Right lung (tissue), 5 donors: ENCODE measurements around the gene LLPH. TPM values are rescaled to one million over a fixed set of nuclear protein-coding genes. Genes with fewer than 3 reads are reported as not detected.

ENCODE experiments used
- DNase-seq, 2 donors: peaks; one replicate each; pipeline ENCODE4 v3.0.0-alpha.2; 2013
- polyA plus RNA-seq, 5 donors: library from polyadenylated mRNA; unstranded; fragments of 120-200 nt; gene quantifications; one replicate each; pipeline versions ENCODE4 v1.2.1 to v1.2.3, GENCODE V29; 2013; ENCODE audit warnings: inconsistent platforms in 1 of 5, low replicate concordance in 1 of 5; ENCODE audit not compliant: insufficient read length in 5 of 5, insufficient read depth in 1 of 5

The LLPH gene
- polyA plus RNA-seq, 5 donors = 23.3 to 31.3 (median 25.6) TPM

- DNase-seq = peak; percentile 67 to 76
These were observed 14.5 kb upstream of the LLPH start for GRCh38 chr12:66144791-66145754.

- DNase-seq = no peak
These were observed 13.3 kb upstream of the LLPH start for GRCh38 chr12:66143868-66144267.

DNA sequence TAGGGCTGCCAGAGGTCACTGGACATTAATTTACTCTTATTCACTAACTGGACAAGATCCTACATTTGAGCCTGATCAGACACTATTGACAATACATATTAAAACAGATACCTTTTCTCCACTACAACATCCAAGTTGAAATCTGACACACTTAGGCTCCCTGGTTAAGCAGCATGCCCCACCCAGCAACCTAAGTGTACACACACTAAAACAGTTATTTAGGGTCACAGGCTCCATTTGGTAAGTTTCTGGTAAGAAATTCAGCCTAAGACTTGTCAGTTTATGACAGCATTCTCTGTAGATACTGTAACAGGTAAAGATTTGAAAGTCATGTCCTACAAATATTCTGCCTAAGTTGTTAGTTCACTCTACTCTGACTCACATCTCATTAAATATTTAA, 12.3 kb upstream of the LLPH start:
- no peak for DNase-seq

DNA sequence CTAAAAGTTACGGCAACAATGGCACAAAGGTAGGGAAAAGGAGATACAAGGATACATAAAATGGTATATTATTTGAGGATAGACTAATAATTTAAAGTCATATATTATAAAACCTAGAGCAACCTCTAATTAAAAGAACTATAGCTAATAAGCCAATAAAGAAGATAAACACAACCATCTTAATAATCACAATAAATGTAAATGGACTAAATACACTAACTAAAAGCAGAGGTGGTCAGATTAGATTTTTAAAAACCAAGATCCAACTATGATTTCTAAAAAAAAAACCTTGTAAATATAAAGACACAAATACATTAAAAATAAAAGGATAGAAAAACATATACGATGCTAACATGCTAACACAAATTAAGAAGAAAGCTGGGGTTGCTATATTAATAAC, 10.7 kb upstream of the LLPH start:
- no peak for DNase-seq

DNA sequence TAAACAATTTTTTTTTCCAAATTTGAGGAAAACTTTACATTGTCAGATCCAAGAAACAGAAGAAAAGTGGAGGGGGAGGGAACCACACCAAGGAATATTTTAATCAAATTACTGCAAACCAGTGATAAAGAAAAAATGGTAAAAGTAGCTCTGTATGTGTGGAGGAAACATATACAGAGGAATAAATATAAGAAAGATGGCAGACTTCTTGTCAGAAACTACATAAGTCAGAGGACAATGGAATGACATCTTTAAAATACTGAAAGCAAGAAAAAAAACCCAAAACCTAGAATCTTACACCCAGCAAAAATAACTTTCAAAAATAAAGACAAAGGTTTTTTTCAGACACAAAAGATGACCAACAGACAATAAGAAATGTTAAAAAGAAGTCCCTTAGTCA, 10.2 kb upstream of the LLPH start:
- no peak for DNase-seq

GRCh38 chr12:66139328-66139727, 8.8 kb upstream of the LLPH start:
- DNase-seq = no peak

GRCh38 chr12:66137937-66138336, 7.4 kb upstream of the LLPH start:
- DNase-seq = no peak

DNA sequence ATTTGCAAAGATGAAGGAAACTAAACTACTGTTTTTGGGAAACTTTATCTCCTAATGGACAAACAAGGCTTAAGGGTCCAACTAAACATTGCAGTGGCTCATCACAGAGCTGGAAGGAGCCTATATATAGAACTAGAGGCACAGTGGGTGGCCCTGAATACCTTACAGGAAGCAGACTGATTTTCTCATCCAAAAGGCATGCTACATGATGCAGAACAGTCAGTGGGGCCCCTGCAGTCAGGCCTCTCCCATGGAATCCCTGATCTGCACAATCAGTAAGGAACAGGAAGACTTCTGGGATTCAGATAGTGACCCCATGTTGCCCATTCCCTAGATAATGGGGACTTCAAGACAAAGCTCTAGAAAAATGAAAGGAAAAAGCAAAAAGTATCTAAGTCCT, 1.9 kb upstream of the LLPH start:
- DNase-seq = no peak

- DNase-seq = no peak
These were observed 628 bp upstream of the LLPH start for GRCh38 chr12:66131067-66131688.

DNA sequence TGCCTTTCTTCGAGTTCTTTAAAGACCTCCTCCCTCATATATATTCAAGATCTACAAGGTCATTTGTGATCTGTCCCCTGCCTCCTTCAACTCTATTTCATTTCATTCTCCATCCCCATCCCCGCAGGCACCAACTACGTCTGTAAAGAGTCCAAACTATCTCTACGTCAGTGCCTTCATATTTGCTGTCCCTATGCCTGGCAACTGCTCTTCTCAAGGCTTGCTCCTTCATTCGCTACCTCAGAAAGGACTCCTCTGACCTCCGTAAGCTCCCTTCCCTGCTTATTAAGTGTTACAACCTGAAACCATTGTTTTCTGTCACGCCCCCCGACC, 650 bp downstream of the LLPH start:
- DNase-seq = no peak

DNA sequence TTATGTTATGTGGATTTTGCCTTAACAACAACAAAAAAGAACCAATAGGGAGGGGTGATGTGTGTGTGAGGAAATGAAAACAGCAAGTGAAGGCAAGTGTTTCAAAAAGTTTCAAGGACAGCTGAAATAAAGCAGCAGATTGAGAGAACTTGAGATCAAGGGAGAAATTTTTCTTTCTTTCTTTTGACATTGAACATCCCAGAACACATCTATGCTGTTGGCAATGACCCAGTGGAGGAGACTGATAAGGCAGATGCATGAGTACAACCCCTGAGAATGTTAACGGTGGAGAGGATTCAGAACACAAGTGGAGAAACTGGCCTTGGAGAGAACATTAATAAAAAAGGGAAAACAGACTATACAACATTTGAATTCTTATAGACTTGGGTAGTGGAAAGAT, 2.9 kb downstream of the LLPH start:
- no peak for DNase-seq

- DNase-seq = no peak
These were observed 10.1 kb downstream of the LLPH start for GRCh38 chr12:66120477-66120876.

DNA sequence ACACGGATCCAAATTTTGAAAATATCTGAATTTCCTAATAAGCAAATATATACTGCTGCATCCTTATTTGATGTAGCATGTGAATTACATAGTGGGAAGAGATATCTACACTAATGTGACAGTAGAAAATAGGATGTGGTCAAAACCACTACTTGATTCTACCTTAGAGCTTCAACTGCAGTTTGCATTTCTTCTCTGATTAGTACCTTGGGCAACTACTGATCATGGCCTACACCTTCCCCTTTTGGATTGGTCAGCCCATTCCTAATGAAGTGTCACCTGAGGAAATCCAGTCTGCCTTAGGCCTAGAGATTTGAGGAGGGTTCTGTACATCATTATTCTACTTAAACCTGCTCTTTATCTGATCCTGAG, 10.7 kb downstream of the LLPH start:
- no peak for DNase-seq

GRCh38 chr12:66119229-66119869, 11.2 kb downstream of the LLPH start:
- no peak for DNase-seq

DNA sequence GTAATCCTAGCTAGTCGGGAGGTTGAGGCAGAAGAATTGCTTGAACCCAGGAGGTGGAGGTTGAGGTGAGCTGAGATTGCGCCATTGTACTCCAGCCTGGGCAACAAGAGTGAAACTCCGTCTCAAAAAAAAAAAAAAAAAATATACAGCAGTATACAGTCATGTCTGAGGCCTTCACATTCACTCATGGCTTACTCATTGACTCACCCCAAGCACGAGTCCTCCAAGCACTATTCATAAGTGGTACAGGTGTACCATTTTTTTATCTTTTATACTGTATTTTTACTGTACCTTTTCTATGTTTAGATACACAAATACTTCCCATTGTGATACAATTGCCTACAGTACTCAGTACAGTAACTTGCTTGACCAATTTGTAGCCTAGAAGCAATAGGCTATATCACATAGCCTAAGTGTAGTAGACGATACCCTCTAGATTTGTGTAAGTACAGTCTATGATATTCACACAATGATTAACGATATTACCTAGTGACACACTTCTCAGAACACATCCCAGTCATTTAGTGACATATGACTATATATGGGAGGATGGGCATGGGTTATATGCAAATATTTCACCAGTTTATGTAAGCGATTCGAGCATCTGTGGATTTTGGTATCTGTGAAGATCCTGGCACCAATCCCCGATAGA, 12.2 kb downstream of the LLPH start:
- no peak for DNase-seq

GRCh38 chr12:66117242-66117641, 13.3 kb downstream of the LLPH start:
- no peak for DNase-seq

- DNase-seq = no peak
These were observed 15.4 kb downstream of the LLPH start for GRCh38 chr12:66115071-66115600.

DNA sequence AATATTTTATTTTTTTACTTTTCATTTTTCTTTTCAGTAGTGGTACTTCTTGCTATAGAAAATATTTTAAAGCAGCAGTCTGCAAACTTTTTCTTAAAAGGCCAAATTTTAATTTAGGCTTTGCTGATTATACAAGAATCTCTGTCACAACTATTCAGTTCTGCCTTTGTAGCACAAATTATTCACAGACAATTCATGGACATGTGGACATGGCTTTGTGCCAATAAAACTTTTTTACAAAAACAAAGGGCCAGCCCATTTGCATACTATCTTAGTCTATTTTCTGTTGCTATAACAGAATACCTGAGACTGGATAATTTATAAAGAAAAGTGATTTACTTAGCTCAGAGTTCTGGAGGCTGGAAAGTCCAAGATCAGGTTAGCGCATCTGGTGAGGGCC, 17.1 kb downstream of the LLPH start:
- DNase-seq = no peak

DNA sequence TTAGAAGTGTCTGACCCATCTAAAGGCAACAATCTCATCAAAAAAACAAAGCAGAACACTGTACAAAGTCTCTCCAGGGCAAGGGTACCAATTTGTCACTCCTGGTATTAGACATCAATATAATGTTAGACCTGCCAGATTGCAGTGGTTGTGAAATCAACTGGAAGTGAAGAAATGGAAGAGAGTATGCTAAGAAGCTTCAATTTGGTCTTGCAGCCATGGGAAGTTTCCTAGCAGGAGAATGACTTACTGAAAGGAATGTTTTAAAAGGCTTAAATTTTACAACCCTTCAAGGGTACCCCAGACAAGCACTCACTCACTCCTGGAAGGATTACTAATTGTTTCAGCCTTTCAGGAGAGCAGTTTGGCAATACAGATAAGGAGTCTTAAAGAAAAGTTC, 18.9 kb downstream of the LLPH start:
- DNase-seq = no peak

DNA sequence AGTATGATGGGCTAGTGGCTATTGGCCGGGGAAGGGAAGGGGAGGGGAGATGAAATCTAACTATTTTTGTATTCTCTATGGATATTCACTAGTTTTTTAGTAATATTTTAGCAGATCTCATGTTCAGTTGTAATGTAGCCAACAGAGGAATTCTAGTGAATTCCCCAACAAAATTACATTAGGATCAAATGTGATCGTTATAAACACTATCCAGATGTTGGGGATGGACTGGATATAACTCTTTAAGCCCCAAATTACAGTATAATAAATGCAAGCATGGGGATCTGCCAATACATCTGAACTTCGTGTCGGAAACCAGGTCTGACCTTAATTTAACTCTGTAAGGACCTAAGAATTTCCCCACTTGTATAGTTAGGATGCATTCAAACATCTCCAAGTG, 21.5 kb downstream of the LLPH start:
- no peak for DNase-seq

DNA sequence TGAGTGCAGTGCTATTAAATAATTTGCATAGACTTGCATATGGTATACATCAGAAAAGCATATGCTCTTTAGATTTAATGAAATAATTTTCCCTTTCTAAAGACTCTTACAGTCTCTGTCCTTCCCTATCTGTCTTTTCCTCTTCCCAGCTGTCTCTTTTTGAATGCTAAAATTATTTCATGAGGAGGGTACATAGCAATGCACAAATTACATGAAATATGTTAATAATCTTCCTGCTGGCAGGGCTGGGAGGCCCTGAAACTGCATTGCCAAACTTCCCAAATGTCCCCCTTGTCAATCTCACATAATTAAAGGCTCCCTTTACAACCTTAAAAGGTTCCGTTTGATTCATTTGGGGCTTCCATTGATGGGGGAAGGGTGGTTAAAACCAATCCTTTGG, 22.2 kb downstream of the LLPH start:
- no peak for DNase-seq

GRCh38 chr12:66107451-66107915, 23.1 kb downstream of the LLPH start:
- peak; percentile 55 to 79 for DNase-seq
